Amniotic stem cell (primary cell): ENCODE results near the gene GPR63.

Experiments used
- DNase-seq: peaks from one replicate; lab custom pipeline; 2025; lab: John Stamatoyannopoulos, UW

Gene GPR63

DNA sequence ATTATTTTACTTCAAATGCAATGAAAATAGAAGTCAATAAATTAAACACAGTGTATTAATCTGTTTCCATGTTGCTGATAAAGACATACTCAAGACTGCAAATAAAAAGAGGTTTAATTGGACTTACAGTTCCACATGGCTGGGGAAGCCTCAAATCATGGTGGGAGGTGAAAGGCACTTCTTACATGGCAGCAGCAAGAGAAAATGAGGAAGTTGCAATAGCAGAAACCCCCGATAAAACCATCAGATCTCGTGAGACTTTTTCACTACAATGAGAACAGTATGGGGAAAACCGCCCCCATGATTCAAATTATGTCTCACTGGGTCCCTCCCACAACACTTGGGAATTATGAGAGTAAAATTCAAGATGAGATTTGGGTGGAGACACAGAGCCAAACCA lies 82.2 kb downstream of the GPR63 start:
- DNase-seq, result no peak

DNA sequence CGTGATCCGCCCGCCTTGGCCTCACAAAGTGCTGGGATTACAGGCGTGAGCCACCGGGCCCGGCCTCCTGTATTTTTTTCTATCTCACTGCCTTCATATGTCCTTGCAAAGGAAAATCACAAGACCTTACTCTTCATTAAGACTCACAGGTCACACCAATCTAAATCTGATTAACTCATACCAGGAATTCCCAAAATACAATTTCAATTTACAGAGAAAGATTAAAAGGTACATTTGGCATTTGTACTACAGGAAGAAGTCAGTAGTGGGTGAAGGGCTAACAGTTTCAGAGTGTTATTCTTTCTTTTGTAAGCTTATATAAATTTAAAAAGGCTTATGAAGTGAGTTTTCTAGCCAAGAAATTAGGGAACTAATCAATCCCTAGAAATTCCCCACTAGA lies 87.4 kb downstream of the GPR63 start:
- DNase-seq, result no peak
